ENCODE results near the gene SDR42E1. TPM values are rescaled to one million over a fixed set of nuclear protein-coding genes. Genes with fewer than 3 reads are reported as not detected.

The SDR42E1 gene
- total and polyA plus RNA-seq, 2 of the 8 experiments (the other 6 are each of a cell fraction or from before 2014, with no cell fraction given), result 0.03 TPM; not detected in 1

- TF ChIP-seq SRF (IDR thresholded peaks at IDR 0.05; ENCODE audit: low read depth, low read length), result no peak
Measured at GRCh38 chr16:82037666-82038065, 26.4 kb upstream of the SDR42E1 start (continued).

Data from H1 (cell line).